Measurements from ENCODE around the gene CNTN1. TPM values are rescaled to one million over a fixed set of nuclear protein-coding genes. Genes with fewer than 3 reads are reported as not detected.

Gene CNTN1
- total and polyA plus RNA-seq, 9 of the 15 experiments (the other 6 are each of a cell fraction or from before 2014, with no cell fraction given), result 0.16 TPM; not detected in 8

DNA sequence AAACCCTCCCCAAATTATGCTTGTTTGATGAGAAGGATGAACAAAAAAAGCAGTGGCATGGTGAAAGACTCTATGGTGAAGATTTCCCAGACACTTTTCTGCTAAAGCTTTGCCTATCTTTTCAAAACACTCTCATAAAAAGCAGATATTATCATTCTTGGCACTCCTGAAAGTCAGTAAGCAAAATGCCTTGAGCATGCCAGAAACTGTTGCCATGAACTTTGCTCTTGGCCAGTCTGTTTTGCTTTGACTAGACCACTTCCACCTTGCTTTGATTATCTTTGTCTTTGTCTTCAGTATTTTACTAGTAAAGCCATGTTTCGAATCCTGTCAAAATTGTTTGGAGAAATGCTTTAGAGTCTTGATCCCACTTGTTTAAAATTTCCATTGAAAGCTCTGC, 110.4 kb downstream of the CNTN1 start:
- no peak for ATAC-seq
- ChIA-PET POLR2A (no interaction called here), CTCF (ENCODE audit: low intra/inter-chr PET ratio) (no interaction called here)
- TF ChIP-seq CEBPB (tag; IDR thresholded peaks at IDR 0.05), result no peak
- TF ChIP-seq PTBP1 (IDR thresholded peaks at IDR 0.05; ENCODE audit: low read depth, low read length), result no peak
- TF ChIP-seq, protein P1, sequence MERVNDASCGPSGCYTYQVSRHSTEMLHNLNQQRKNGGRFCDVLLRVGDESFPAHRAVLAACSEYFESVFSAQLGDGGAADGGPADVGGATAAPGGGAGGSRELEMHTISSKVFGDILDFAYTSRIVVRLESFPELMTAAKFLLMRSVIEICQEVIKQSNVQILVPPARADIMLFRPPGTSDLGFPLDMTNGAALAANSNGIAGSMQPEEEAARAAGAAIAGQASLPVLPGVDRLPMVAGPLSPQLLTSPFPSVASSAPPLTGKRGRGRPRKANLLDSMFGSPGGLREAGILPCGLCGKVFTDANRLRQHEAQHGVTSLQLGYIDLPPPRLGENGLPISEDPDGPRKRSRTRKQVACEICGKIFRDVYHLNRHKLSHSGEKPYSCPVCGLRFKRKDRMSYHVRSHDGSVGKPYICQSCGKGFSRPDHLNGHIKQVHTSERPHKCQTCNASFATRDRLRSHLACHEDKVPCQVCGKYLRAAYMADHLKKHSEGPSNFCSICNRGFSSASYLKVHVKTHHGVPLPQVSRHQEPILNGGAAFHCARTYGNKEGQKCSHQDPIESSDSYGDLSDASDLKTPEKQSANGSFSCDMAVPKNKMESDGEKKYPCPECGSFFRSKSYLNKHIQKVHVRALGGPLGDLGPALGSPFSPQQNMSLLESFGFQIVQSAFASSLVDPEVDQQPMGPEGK (CRISPR knock-in tag; IDR thresholded peaks at IDR 0.05; ENCODE audit: borderline replicate concordance), result no peak
- Histone ChIP-seq H3K4me1 (replicated peaks in 1 of 2; ENCODE audit: control insufficient read depth in 2 of 2, insufficient read depth in 2 of 2, low read length in 2 of 2) (no peaks in the 10 kb centered on the region), H3K27ac (ENCODE audit: extremely low read depth, low read depth, low read length) (no peak overlapping the region), H3K9me1 (ENCODE audit: control insufficient read depth, insufficient read depth, low read length) (no peaks in the 10 kb centered on the region), H3K9ac (ENCODE audit: insufficient read depth in 1 of 2, low read depth in 2 of 2, low read length in 2 of 2) (no peak overlapping the region), H3K4me3 (no peak overlapping the region), H3K9me3 (replicated peaks; ENCODE audit: control insufficient read depth, insufficient read depth, low read depth, low read length) (no peaks in the 10 kb centered on the region), H4K20me1 (replicated peaks; ENCODE audit: control insufficient read depth, insufficient read depth, low read length) (no peaks in the 10 kb centered on the region), H3K79me2 (ENCODE audit: control insufficient read depth, insufficient read depth, low read length) (no peaks in the 10 kb centered on the region), H3K27me3 (ENCODE audit: control insufficient read depth in 2 of 2, insufficient read depth in 2 of 2, low read length in 2 of 2) (no peaks in the 10 kb centered on the region), H3K36me3 (ENCODE audit: control insufficient read depth, insufficient read depth, low read length) (no peaks in the 10 kb centered on the region), H3K4me2 (ENCODE audit: insufficient read depth, low read length) (no peak overlapping the region), H2AFZ (ENCODE audit: low read depth, low read length) (no peak overlapping the region)
- DNase-seq (ENCODE audit: extremely low read depth in 1 of 4, low spot score in 3 of 4), result no peak
- 0% methylated on average over 1 of the region's 1 CpG for WGBS (ENCODE audit: insufficient coverage, low coverage, missing lambda C conversion rate)
- in situ Hi-C loops (cut with MboI), result no loop called here
- intact Hi-C loops (cut with micrococcal nuclease), result no loop called here
- no peak for FAIRE-seq
- BruUV-seq (replicated peaks), result no TSS peak
